T47D (cell line): Measurements from ENCODE around the gene SUV39H1.
"Not testable (repeated sequence)": the region's sequence is repeated elsewhere in the genome, so short reads cannot be mapped to it uniquely, and the experiment has no call there.

Experiments used
- DNase-seq, 2 experiments: peaks; one replicate each; pipeline versions ENCODE4 v3.0.0 to v3.0.0-alpha.2; 2011 to 2012; ENCODE audit warnings: low read depth in 1 of 2, low spot score in 1 of 2
- JUND ChIP-seq: IDR thresholded peaks from 2 replicates; pipeline ENCODE4 v1.6.1; 2012; ENCODE audit warnings: low read depth
- in situ Hi-C: cut with HindIII; loops from 2 replicates; pipeline ENCODE4 v1.10.0; 2016; ENCODE audit warnings: low sequenced_read_pairs, low pct_unique_long_range_greater_than_20kb

The SUV39H1 gene

GRCh38 chrX:48696301-48696908, at the start of gene SUV39H1:
Gene SUV39H1, plus strand, starts transcription at chrX:48696734. Its CDS starts 51 bp downstream, at chrX:48696785.
- TF ChIP-seq JUND: no peak
- in situ Hi-C loops: no loop called here
- peak; percentile 94 to 95 for DNase-seq

GRCh38 chrX:48648336-48648751, 48.2 kb upstream of the SUV39H1 start:
- in situ Hi-C loops: no loop called here
- no peak for TF ChIP-seq JUND
- peak in 1 of 2 experiments; percentile 81 for DNase-seq

GRCh38 chrX:48649102-48649501, 47.4 kb upstream of the SUV39H1 start:
- no peak for DNase-seq
- TF ChIP-seq JUND: no peak
- in situ Hi-C loops: no loop called here

- DNase-seq, in situ Hi-C loops: not testable (repeated sequence)
Measured at GRCh38 chrX:48652055-48652579, 44.4 kb upstream of the SUV39H1 start.

GRCh38 chrX:48654746-48655145, 41.8 kb upstream of the SUV39H1 start:
- in situ Hi-C loops: not testable (repeated sequence)

GRCh38 chrX:48659686-48660085, 36.8 kb upstream of the SUV39H1 start:
- in situ Hi-C loops, DNase-seq: not testable (repeated sequence)

More at GRCh38 chrX:48654746-48655145, 41.8 kb upstream of the SUV39H1 start:
- DNase-seq: not testable (repeated sequence)

- no peak for DNase-seq
- in situ Hi-C loops: no loop called here
- no peak for TF ChIP-seq JUND
Measured at GRCh38 chrX:48663241-48663640, 33.3 kb upstream of the SUV39H1 start.

- TF ChIP-seq JUND: no peak
- in situ Hi-C loops: no loop called here
- no peak for DNase-seq
Measured at GRCh38 chrX:48664156-48664555, 32.4 kb upstream of the SUV39H1 start.

- no peak for DNase-seq
- no peak for TF ChIP-seq JUND
- in situ Hi-C loops: no loop called here
Measured at GRCh38 chrX:48665991-48666390, 30.5 kb upstream of the SUV39H1 start.

- TF ChIP-seq JUND: no peak
- in situ Hi-C loops: no loop called here
- no peak for DNase-seq
Measured at GRCh38 chrX:48666649-48667048, 29.9 kb upstream of the SUV39H1 start.

GRCh38 chrX:48667509-48667908, 29.0 kb upstream of the SUV39H1 start:
- no peak for TF ChIP-seq JUND
- DNase-seq: no peak
- in situ Hi-C loops: no loop called here

GRCh38 chrX:48668187-48668586, 28.3 kb upstream of the SUV39H1 start:
- in situ Hi-C loops, DNase-seq: not testable (repeated sequence)

- no peak for TF ChIP-seq JUND
- peak; percentile 94 to 99 for DNase-seq
- in situ Hi-C loops: no loop called here
Measured at GRCh38 chrX:48676106-48676892, 20.2 kb upstream of the SUV39H1 start.

GRCh38 chrX:48676893-48677270, 19.7 kb upstream of the SUV39H1 start:
- TF ChIP-seq JUND: no peak
- DNase-seq: peak in 1 of 2 experiments; percentile 21
- in situ Hi-C loops: no loop called here
